OCI-LY1 (cell line): ENCODE measurements around the gene TRAPPC3.

Experiments used
- EZH2 ChIP-seq: fragments of 200-600 bp; sonication (generic), shearing (Covaris generic); IDR thresholded peaks from 2 replicates; pipeline ENCODE4 v1.8.0; 2017; ENCODE audit warnings: borderline replicate concordance, mixed run types, mild to moderate bottlenecking, antibody characterized with exemption, low read length, moderate library complexity, mixed read lengths
- TF ChIP-seq, protein P1 (sequence below): fragments of 200-600 bp; sonication (generic), shearing (Covaris generic); IDR thresholded peaks from 2 replicates; pipeline ENCODE4 v1.5.1; 2017; ENCODE audit warnings: mild to moderate bottlenecking, antibody characterized with exemption, low read length, moderate library complexity, mixed read lengths

GRCh38 chr1:36148821-36149236, 457 bp downstream of the TRAPPC3 start:
- TF ChIP-seq, protein P1, sequence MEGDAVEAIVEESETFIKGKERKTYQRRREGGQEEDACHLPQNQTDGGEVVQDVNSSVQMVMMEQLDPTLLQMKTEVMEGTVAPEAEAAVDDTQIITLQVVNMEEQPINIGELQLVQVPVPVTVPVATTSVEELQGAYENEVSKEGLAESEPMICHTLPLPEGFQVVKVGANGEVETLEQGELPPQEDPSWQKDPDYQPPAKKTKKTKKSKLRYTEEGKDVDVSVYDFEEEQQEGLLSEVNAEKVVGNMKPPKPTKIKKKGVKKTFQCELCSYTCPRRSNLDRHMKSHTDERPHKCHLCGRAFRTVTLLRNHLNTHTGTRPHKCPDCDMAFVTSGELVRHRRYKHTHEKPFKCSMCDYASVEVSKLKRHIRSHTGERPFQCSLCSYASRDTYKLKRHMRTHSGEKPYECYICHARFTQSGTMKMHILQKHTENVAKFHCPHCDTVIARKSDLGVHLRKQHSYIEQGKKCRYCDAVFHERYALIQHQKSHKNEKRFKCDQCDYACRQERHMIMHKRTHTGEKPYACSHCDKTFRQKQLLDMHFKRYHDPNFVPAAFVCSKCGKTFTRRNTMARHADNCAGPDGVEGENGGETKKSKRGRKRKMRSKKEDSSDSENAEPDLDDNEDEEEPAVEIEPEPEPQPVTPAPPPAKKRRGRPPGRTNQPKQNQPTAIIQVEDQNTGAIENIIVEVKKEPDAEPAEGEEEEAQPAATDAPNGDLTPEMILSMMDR, result no peak
- TF ChIP-seq EZH2, result no peak
